ENCODE data around the gene DLGAP1. TPM values are rescaled to one million over a fixed set of nuclear protein-coding genes. Genes with fewer than 3 reads are reported as not detected.

Gene DLGAP1
- total and polyA plus RNA-seq, 10 of the 15 experiments (the other 5 are each of a cell fraction or from before 2014, with no cell fraction given), result 0.23 to 27.6 (median 1.9) TPM

DNA sequence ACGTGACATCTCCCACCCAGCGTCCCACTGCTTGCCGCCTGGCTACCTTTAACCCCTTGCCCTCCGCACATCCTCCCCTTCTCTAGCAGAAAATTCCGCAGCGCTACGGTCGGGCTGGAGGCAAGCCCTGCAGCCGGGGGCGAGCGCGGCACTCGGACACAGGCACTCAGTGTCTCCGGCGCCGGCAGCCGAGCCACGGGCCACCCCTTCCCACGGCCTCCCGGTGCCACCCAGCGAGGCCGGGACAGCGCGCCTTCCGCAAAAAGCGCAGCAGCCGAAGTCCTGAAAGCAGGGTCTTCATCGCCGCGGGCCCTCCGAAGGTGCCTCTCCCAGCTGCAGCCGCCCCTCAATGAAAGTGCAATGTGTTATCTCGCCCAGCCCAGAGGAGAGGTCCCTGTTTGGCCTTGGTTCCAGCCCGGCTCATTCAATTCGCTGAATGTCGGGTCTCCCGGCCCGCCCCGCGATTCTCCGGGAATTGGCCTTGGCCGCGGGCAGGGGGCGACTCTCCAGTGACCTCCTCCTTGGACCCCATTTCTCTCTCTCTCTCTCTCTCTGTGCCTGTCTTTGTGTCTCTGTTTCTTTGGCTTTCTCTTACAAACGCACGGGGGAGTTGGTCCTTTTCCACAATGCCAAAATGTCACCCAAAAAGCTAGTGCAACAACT lies 1.1 kb downstream of the DLGAP1 start (continued):
- TF ChIP-seq, protein P1, sequence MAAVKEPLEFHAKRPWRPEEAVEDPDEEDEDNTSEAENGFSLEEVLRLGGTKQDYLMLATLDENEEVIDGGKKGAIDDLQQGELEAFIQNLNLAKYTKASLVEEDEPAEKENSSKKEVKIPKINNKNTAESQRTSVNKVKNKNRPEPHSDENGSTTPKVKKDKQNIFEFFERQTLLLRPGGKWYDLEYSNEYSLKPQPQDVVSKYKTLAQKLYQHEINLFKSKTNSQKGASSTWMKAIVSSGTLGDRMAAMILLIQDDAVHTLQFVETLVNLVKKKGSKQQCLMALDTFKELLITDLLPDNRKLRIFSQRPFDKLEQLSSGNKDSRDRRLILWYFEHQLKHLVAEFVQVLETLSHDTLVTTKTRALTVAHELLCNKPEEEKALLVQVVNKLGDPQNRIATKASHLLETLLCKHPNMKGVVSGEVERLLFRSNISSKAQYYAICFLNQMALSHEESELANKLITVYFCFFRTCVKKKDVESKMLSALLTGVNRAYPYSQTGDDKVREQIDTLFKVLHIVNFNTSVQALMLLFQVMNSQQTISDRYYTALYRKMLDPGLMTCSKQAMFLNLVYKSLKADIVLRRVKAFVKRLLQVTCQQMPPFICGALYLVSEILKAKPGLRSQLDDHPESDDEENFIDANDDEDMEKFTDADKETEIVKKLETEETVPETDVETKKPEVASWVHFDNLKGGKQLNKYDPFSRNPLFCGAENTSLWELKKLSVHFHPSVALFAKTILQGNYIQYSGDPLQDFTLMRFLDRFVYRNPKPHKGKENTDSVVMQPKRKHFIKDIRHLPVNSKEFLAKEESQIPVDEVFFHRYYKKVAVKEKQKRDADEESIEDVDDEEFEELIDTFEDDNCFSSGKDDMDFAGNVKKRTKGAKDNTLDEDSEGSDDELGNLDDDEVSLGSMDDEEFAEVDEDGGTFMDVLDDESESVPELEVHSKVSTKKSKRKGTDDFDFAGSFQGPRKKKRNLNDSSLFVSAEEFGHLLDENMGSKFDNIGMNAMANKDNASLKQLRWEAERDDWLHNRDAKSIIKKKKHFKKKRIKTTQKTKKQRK (IDR thresholded peaks at IDR 0.05; ENCODE audit: low read depth, low read length), result no peak
- TF ChIP-seq MTA2 (IDR thresholded peaks at IDR 0.05; ENCODE audit: low read depth), result no peak
- no peak for TF ChIP-seq REST (IDR thresholded peaks at IDR 0.05; ENCODE audit: low read depth, low read length)
- TF ChIP-seq STAT1 (conservative IDR thresholded peaks at IDR 0.05), result no peak
- no peak for TF ChIP-seq RB1 (IDR thresholded peaks at IDR 0.05; ENCODE audit: borderline replicate concordance)
- no peak for TF ChIP-seq NBN (IDR thresholded peaks at IDR 0.05)
- TF ChIP-seq MEF2B (IDR thresholded peaks at IDR 0.05; ENCODE audit: partially characterized antibody, poor library complexity, severe bottlenecking), result no peak
- no peak for TF ChIP-seq CEBPB (IDR thresholded peaks at IDR 0.05; ENCODE audit: borderline replicate concordance in 1 of 2, low read depth in 2 of 2, low read length in 2 of 2)
- no peak for TF ChIP-seq ATF7 (IDR thresholded peaks at IDR 0.05; ENCODE audit: low read depth)
- TF ChIP-seq CHD4 (IDR thresholded peaks at IDR 0.05), result no peak
- TF ChIP-seq ZNF592 (IDR thresholded peaks at IDR 0.05), result no peak
- TF ChIP-seq IKZF1 (conservative IDR thresholded peaks at IDR 0.05), result peak; percentile 22
- peak in 1 of 2 experiments; percentile 27; a peak in 1 of 4 replicates for TF ChIP-seq BHLHE40 (IDR thresholded peaks at IDR 0.05; ENCODE audit: borderline replicate concordance in 1 of 2, low read depth in 2 of 2, low read length in 1 of 2)
